KMS-11 (cell line): ENCODE data around the gene KIF25.

Experiments used
- H2AFZ ChIP-seq: fragments of 200-600 bp; sonication (generic); 2 replicates; pipeline ENCODE4 v1.6.1; 2016; ENCODE audit warnings: antibody characterized with exemption, mixed run types, low read depth
- H3K27ac ChIP-seq: fragments of 200-600 bp; sonication (generic); 2 replicates; pipeline ENCODE4 v1.6.1; 2016; ENCODE audit warnings: mild to moderate bottlenecking, mixed run types
- H3K27me3 ChIP-seq: fragments of 200-600 bp; sonication (generic); 2 replicates; pipeline ENCODE4 v1.6.1; 2017; ENCODE audit warnings: mild to moderate bottlenecking, low read depth, mixed run types, moderate library complexity; ENCODE audit not compliant: insufficient read depth
- H3K36me3 ChIP-seq: fragments of 200-600 bp; sonication (generic); 2 replicates; pipeline ENCODE4 v1.6.1; 2017; ENCODE audit warnings: mild to moderate bottlenecking, mixed run types; ENCODE audit not compliant: insufficient read depth
- H3K4me1 ChIP-seq: fragments of 200-600 bp; sonication (generic); 2 replicates; pipeline ENCODE4 v1.6.1; 2016; ENCODE audit warnings: mild to moderate bottlenecking, low read depth, mixed run types; ENCODE audit not compliant: poor library complexity, severe bottlenecking
- H3K4me2 ChIP-seq: fragments of 200-600 bp; sonication (generic); 2 replicates; pipeline ENCODE4 v1.7.0; 2016; ENCODE audit warnings: mild to moderate bottlenecking, mixed run types
- H3K4me3 ChIP-seq: fragments of 200-600 bp; sonication (generic); IDR thresholded peaks from 2 replicates; pipeline ENCODE4 v1.6.1; 2017; ENCODE audit warnings: low read depth, low read length, mixed read lengths; ENCODE audit not compliant: insufficient read depth
- H3K79me2 ChIP-seq: fragments of 200-600 bp; sonication (generic); 2 replicates; pipeline ENCODE4 v1.6.1; 2016; ENCODE audit warnings: low read depth, mixed run types; ENCODE audit not compliant: insufficient read depth
- H3K9ac ChIP-seq: fragments of 200-600 bp; sonication (generic); 2 replicates; pipeline ENCODE4 v1.6.1; 2016; ENCODE audit warnings: mild to moderate bottlenecking, mixed run types
- H4K20me1 ChIP-seq: fragments of 200-600 bp; sonication (generic); 2 replicates; pipeline ENCODE4 v1.6.1; 2016; ENCODE audit warnings: mild to moderate bottlenecking, mixed run types; ENCODE audit not compliant: insufficient read depth
- TF ChIP-seq, protein P1 (sequence below): fragments of 200-600 bp; sonication (generic); conservative IDR thresholded peaks from 2 replicates; pipeline ENCODE4 v1.6.1; 2017; ENCODE audit warnings: low read depth, mild to moderate bottlenecking, antibody characterized with exemption, low read length, moderate library complexity, mixed read lengths

KIF25 gene

DNA sequence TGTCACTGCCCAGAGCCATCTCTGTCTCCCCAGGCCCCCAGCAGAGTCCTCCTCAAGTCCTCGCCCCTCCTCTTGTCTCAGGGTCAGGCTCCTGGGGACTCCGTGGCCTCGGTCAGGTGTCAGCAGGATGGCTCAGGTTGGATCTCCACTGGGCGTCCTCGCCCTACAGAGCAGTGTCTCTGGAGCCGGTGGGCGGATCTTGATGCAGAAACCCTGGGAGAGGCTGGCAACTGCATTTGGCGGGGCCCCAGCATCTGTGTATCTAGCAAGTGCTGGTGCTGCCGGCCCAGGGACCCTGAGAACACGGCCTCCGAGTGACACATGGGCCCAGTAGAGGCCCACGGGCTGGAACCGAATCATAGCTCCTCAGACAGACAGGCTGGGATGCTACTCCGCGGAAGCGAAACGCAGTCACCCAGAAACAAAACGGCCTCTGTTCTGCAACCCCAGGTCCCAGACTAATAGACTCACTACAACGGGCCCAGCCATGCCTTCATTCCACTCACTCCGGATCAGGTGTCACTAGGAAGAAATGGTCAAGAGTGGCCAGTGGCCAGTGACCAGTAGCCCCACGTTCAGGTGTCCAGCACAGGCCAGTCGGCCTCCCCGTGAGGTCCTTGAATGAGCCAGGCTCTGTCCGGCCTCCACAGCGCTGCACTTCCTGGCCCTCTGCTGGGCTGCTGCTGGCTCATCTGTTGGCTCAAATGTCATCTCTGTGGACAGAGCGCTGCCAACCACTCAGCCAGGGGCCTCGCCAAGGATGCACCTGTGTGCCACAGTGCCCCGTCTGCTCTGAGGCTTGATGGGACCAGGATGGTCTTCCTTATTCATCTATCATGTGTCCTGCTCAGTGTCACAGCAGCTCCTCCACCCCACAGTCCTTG is 94.2 kb downstream of the KIF25 start:
- Histone ChIP-seq H3K4me2 (no peak overlapping the region), H3K27me3 (peaks cover 7% of the 10 kb centered on the region; the same call in 1 of the 2 replicates), H3K4me1 (no peaks in the 10 kb centered on the region), H3K27ac (no peak overlapping the region), H2AFZ (no peak overlapping the region), H3K4me3 (no peak overlapping the region), H3K36me3 (no peaks in the 10 kb centered on the region), H3K9ac (no peak overlapping the region), H3K79me2 (no peaks in the 10 kb centered on the region), H4K20me1 (no peaks in the 10 kb centered on the region)
- TF ChIP-seq, protein P1, sequence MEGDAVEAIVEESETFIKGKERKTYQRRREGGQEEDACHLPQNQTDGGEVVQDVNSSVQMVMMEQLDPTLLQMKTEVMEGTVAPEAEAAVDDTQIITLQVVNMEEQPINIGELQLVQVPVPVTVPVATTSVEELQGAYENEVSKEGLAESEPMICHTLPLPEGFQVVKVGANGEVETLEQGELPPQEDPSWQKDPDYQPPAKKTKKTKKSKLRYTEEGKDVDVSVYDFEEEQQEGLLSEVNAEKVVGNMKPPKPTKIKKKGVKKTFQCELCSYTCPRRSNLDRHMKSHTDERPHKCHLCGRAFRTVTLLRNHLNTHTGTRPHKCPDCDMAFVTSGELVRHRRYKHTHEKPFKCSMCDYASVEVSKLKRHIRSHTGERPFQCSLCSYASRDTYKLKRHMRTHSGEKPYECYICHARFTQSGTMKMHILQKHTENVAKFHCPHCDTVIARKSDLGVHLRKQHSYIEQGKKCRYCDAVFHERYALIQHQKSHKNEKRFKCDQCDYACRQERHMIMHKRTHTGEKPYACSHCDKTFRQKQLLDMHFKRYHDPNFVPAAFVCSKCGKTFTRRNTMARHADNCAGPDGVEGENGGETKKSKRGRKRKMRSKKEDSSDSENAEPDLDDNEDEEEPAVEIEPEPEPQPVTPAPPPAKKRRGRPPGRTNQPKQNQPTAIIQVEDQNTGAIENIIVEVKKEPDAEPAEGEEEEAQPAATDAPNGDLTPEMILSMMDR: no peak

DNA sequence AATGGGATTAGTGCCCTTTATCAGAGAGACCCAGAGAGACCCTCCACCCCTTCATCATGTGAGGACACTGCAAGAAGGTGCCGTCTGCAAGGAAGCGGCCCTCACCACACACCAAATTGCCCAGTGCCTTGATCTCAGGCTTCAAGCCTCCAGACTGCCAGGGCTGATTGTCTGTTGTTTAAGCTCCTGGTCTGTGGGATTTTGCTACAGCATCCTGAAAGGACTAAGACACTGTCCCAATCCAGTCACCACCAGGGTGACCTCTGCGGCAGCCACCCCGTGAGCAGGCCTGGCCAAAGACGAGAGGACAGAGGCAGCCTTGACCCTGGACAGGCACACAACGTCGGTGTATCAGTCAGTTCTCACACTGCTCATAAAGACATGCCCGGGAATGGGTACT is 95.1 kb downstream of the KIF25 start:
- TF ChIP-seq, protein P1: no peak
- Histone ChIP-seq H3K4me1 (no peaks in the 10 kb centered on the region), H3K9ac (no peak overlapping the region), H3K4me2 (no peak overlapping the region), H4K20me1 (no peaks in the 10 kb centered on the region), H3K79me2 (no peaks in the 10 kb centered on the region), H3K27ac (no peak overlapping the region), H2AFZ (no peak overlapping the region), H3K27me3 (peaks cover 7% of the 10 kb centered on the region; the same call in 1 of the 2 replicates), H3K4me3 (no peak overlapping the region), H3K36me3 (no peaks in the 10 kb centered on the region)

DNA sequence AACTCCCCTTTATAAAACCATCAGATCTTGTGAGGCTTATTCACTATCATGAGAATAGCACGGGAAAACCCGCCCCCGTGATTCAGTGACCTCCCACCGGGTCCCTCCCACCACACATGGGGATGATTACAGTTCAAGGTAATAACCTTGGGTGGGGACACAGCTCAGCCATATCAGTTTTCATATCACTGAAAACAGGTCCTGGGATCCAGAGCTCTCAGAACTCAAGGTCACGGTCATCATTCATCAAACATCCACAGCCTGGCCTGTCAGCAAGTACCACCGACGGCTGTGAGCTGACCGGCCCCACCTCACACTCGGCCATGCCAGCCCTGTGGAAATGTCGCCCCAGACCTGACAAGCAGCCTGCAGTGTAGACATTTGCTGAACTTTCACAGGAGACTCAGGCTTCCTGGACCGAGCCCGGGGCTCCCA is 95.6 kb downstream of the KIF25 start:
- TF ChIP-seq, protein P1: no peak
- Histone ChIP-seq H3K27me3 (peaks cover 7% of the 10 kb centered on the region; the same call in 1 of the 2 replicates), H2AFZ (no peak overlapping the region), H3K4me1 (no peaks in the 10 kb centered on the region), H3K4me2 (no peak overlapping the region), H3K36me3 (no peaks in the 10 kb centered on the region), H3K9ac (no peak overlapping the region), H3K79me2 (no peaks in the 10 kb centered on the region), H4K20me1 (no peaks in the 10 kb centered on the region), H3K27ac (no peak overlapping the region), H3K4me3 (no peak overlapping the region)

DNA sequence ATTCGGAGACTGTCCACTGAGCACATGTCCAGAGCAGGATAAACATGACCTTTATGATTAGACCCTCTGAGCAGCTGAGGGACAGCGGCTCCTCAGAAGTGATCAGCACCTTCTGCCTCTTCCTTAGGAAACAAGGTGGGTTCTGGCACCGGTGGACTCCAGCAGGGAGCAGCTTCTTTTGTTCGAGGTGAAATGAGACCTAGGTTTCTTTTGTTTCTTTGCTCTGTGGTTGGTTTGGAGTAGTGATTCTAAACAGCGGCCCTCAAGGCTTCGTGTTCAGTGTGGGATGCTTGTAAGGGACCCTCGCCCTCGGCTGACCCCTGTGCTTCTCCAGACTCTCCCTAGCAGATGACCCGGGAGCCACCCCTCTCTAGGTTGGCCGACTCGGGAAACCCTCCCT is 96.2 kb downstream of the KIF25 start:
- Histone ChIP-seq H3K9ac (no peak overlapping the region), H3K27me3 (peaks cover 4% of the 10 kb centered on the region; the same call in 1 of the 2 replicates), H3K27ac (no peak overlapping the region), H3K4me2 (no peak overlapping the region), H3K79me2 (no peaks in the 10 kb centered on the region), H2AFZ (no peak overlapping the region), H4K20me1 (no peaks in the 10 kb centered on the region), H3K4me1 (no peaks in the 10 kb centered on the region), H3K36me3 (no peaks in the 10 kb centered on the region), H3K4me3 (no peak overlapping the region)
- TF ChIP-seq, protein P1: no peak
